IPS-20b (cell line): ENCODE data around the gene CNOT1.
"Not testable (repeated sequence)": the region's sequence is repeated elsewhere in the genome, so short reads cannot be mapped to it uniquely, and the experiment has no call there.

Experiments
- H3K27ac ChIP-seq: one replicate; pipeline ENCODE4 v1.5.1; 2013; ENCODE audit warnings: low read length
- H3K27me3 ChIP-seq: 2 replicates; pipeline ENCODE4 v1.6.1; 2013; ENCODE audit warnings: mild to moderate bottlenecking, low read length, inconsistent platforms; ENCODE audit not compliant: insufficient read depth
- H3K36me3 ChIP-seq: 2 replicates; pipeline ENCODE4 v1.6.1; 2013; ENCODE audit warnings: low read depth, mild to moderate bottlenecking, inconsistent platforms, low read length, moderate library complexity; ENCODE audit not compliant: insufficient read depth
- H3K4me1 ChIP-seq: 2 replicates; pipeline ENCODE4 v1.6.1; 2013; ENCODE audit warnings: mild to moderate bottlenecking, control low read depth, inconsistent platforms, low read length, moderate library complexity; ENCODE audit not compliant: insufficient read depth
- H3K4me3 ChIP-seq: 2 replicates; pipeline ENCODE4 v1.5.1; 2013; ENCODE audit warnings: mild to moderate bottlenecking, low read length, inconsistent platforms
- H3K9ac ChIP-seq: 2 replicates; pipeline ENCODE4 v1.6.1; 2013; ENCODE audit warnings: low read depth, mild to moderate bottlenecking, inconsistent platforms, low read length, moderate library complexity
- H3K9me3 ChIP-seq: 2 replicates; pipeline ENCODE4 v1.6.1; 2013; ENCODE audit warnings: mild to moderate bottlenecking, low read depth, low read length, inconsistent platforms; ENCODE audit not compliant: insufficient read depth

The CNOT1 gene

DNA sequence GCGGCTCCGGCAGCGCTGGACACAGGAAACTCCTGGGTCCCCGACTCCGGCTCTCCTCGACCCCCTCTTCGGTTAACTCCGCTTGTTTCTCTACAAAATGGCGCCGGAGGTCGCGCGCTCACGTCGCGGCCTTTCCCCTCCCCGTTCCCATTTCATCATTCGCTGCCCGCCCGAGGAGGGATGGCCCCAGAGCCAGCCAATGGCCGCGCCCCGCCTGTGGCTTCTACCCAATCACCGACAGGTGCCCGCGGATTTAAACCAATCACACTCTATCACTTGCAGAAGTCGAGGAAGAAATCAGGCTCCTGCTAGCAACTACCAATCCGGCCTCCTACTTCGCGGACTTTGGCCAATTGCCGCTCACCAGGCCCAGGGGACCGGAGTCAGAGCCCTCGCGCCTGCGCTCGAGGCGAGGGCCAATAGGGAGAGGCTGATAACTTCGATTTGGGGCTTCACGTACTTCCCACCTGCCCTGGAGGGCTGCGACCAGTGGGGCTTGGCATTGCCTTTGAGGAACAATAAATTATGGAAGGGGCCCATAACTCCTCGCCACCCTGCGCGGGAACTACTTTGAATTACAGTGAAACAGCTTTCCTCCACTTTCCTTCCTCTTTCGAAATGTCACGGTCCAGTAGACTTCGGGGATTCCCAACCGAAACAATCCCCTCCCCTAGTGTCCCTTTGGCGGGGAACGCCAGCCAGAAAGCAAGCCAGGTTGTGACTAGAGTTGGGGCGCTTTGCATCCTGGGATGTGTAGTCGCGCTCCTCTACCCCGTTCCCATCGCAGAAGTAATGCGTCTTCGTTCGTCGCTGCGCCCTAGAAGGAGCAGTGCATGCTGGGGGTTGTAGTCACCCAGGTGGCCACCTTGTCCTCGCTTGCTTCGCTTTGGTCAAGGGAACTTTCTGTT is at the start of gene CNOT1:
Gene CNOT1 (minus strand): TSS at position 94 of the 908 bp plus-strand sequence. CDS start 30,489 bp downstream, outside the sequence.
- peak within 1 kb of the TSS; percentile 98 for H3K9ac ChIP-seq
- H3K27ac ChIP-seq = peak within 1 kb of the TSS; percentile 97
- no peaks in the 10 kb centered on the region for H3K27me3 ChIP-seq
- H3K4me3 ChIP-seq = peak within 1 kb of the TSS; percentile 75
- H3K4me1 ChIP-seq = no peaks in the 10 kb centered on the region
- peaks cover 2% of the 10 kb centered on the region; the same call in 1 of the 2 replicates for H3K36me3 ChIP-seq
- no peaks in the 10 kb centered on the region for H3K9me3 ChIP-seq

- Histone ChIP-seq H3K4me3 (no peak overlapping the region), H3K27ac (no peak overlapping the region), H3K27me3 (no peaks in the 10 kb centered on the region), H3K9me3 (no peaks in the 10 kb centered on the region), H3K36me3 (peaks cover 53% of the 10 kb centered on the region), H3K9ac (no peak overlapping the region), H3K4me1 (no peaks in the 10 kb centered on the region)
These were observed 49.1 kb upstream of the CNOT1 start for GRCh38 chr16:58678716-58679115.

DNA sequence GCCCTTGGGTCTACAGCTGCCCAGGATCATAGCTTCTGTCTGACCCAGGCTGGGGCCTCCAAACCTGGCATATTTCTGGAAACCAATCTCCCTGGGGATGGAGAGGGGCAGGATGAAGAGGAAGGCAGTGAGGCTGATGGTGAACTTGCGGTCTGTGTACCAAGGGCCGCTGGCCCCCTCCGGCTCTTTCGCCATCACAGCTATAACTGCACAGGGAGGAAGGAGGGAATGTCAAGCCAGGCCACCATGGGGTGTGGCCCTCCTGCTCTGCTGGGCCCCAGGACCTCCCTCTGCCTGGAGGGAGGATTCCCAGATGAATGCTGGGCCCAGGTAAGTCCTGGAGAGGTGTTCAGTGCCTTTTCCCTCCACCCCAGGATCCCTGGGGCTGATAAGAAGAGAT is 48.6 kb upstream of the CNOT1 start:
- no peaks in the 10 kb centered on the region for H3K27me3 ChIP-seq

GRCh38 chr16:58670946-58671583 is 41.4 kb upstream of the CNOT1 start:
- Histone ChIP-seq H3K27ac (no peak overlapping the region), H3K4me3 (no peak overlapping the region), H3K9ac (no peak overlapping the region), H3K4me1 (no peaks in the 10 kb centered on the region), H3K9me3 (no peaks in the 10 kb centered on the region), H3K27me3 (no peaks in the 10 kb centered on the region), H3K36me3 (peaks cover 32% of the 10 kb centered on the region)

More for the DNA sequence above, 48.6 kb upstream of the CNOT1 start:
- peaks cover 53% of the 10 kb centered on the region for H3K36me3 ChIP-seq
- no peak overlapping the region for H3K27ac ChIP-seq
- no peaks in the 10 kb centered on the region for H3K9me3 ChIP-seq
- no peaks in the 10 kb centered on the region for H3K4me1 ChIP-seq
- no peak overlapping the region for H3K4me3 ChIP-seq
- no peak overlapping the region for H3K9ac ChIP-seq

DNA sequence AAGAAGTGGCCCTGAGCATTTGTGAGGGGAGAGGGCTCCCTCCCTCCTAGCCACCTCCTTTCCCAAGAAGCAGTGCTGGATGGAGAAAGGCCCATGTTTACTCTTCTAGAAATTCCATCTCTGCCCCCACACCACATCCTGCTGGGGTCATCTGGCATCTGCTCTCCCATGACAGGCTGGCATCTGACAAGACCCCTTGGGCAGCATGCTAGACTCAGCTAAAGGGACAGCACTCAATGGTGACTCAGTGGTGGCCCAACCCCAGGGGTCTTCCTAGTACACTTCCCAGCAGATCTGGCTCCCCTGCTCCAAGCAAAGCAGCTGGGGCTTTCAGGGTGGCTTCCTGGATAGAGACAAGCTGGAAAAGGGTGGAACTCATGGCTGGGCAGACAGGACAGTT is 40.6 kb upstream of the CNOT1 start:
- Histone ChIP-seq H3K9me3 (no peaks in the 10 kb centered on the region), H3K4me3 (no peak overlapping the region), H3K4me1 (no peaks in the 10 kb centered on the region), H3K27ac (no peak overlapping the region), H3K27me3 (no peaks in the 10 kb centered on the region), H3K36me3 (peaks cover 24% of the 10 kb centered on the region), H3K9ac (no peak overlapping the region)

GRCh38 chr16:58665200-58665599 is 35.6 kb upstream of the CNOT1 start:
- Histone ChIP-seq H3K9ac (no peak overlapping the region), H3K27ac (no peak overlapping the region)

DNA sequence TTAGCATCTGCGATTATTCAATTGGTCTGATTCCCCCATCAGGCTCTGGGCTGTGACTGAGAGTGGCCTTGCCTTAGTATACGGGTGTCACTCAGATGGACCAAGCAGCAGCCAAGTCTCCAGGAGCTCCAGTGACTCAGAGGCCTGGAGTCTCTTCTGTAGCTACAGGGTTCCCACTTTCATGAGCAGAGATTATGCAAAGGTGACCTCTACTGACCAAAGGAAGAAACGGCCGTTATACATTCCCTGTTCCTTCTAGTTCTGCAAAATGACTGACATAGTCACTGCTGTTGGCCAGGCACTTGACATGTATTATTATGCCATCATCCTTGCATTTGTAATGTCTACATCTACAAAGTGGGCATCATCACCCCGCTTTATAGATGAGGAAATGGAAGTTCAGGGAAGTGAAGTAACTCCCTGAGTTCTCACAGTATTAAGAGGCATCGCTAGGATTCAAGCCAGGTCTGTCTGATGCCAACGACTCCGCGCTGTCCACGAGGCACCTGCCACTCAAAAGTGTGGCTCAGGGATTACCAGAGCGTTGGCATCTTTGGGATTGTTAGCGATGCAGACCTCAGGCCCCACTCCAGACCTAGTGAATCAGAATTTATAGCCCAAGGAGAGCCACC is 31.7 kb upstream of the CNOT1 start:
- no peaks in the 10 kb centered on the region for H3K27me3 ChIP-seq
- no peak overlapping the region for H3K9ac ChIP-seq
- H3K4me3 ChIP-seq = no peak overlapping the region
- H3K27ac ChIP-seq = no peak overlapping the region
- H3K9me3 ChIP-seq = no peaks in the 10 kb centered on the region
- 0 out of 2 replicates have a peak, but pooled peaks cover under 1% of the 10 kb centered on the region for H3K36me3 ChIP-seq
- no peaks in the 10 kb centered on the region for H3K4me1 ChIP-seq

More at GRCh38 chr16:58665200-58665599, 35.6 kb upstream of the CNOT1 start:
- Histone ChIP-seq H3K27me3 (no peaks in the 10 kb centered on the region), H3K4me1 (no peaks in the 10 kb centered on the region), H3K4me3 (no peak overlapping the region), H3K9me3 (no peaks in the 10 kb centered on the region), H3K36me3 (peaks cover 15% of the 10 kb centered on the region)

DNA sequence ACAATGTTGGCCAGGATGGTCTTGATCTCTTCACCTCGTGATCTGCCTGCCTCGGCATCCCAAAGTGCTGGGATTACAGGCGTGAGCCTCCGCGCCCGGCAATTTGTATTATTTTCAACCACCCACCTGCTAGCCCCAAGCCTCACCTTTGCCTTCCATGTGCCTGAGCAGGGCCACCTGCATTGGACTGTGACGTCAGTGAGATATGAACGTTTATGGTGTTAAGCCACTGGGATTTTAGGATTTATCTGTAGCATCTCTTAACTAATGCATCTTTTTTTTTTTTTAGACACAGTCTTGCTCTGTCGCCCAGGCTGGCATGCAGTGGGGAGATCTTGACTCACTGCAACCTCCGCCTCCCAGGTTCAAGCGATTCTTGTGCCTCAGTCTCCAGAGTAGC is 30.3 kb upstream of the CNOT1 start:
- H3K4me3 ChIP-seq, H3K36me3 ChIP-seq, H3K9me3 ChIP-seq, H3K27me3 ChIP-seq, H3K9ac ChIP-seq, H3K27ac ChIP-seq, H3K4me1 ChIP-seq: not testable (repeated sequence)

DNA sequence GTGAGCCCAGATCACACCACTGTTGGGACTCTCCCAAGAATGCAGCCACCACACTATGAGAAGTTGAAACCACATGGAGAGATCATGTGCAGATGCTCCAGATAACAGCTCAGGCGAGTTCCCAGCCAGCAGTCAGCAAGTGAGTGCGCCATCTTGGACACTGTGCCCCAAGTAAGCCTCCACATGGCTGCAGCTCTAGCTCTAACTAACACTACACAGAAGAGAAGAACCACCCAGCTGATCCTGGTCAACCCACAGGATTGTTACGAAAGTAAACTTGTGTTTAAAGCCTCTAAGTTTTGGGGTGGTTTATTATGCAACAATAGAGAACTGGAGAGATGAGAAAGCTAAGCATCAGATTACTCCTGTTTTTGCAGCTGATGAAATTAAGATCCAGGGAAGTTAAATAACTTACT is 29.2 kb upstream of the CNOT1 start:
- Histone ChIP-seq H3K36me3 (no peaks in the 10 kb centered on the region), H3K27ac (no peak overlapping the region), H3K4me1 (no peaks in the 10 kb centered on the region), H3K9me3 (no peaks in the 10 kb centered on the region), H3K9ac (no peak overlapping the region), H3K27me3 (no peaks in the 10 kb centered on the region; the same call in 1 of the 2 replicates), H3K4me3 (no peak overlapping the region)

- no peaks in the 10 kb centered on the region; the same call in 1 of the 2 replicates for H3K27me3 ChIP-seq
- no peaks in the 10 kb centered on the region for H3K9me3 ChIP-seq
- H3K9ac ChIP-seq = no peak overlapping the region
- no peak overlapping the region for H3K27ac ChIP-seq
- H3K4me3 ChIP-seq = no peak overlapping the region
- H3K36me3 ChIP-seq = no peaks in the 10 kb centered on the region
- no peaks in the 10 kb centered on the region; the same call in 1 of the 2 replicates for H3K4me1 ChIP-seq
These were observed 27.3 kb upstream of the CNOT1 start for GRCh38 chr16:58656899-58657298.

DNA sequence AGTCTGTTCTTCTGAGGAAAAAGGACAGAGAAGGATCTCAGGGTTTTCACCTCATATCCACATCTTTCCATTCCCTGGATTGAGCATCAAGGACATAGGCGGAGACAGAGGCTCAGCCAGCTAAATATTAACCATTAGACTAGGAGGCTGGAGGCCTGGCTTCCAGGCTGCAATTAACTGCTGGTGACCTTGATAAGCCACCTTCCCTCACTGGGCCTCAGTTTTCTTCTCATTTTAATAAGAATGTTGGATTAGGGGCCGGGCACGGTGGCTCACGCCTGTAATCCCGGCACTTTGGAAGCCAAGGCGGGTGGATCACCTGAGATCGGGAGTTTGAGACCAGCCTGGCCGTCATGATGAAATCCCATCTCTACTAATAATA is 25.6 kb upstream of the CNOT1 start:
- no peaks in the 10 kb centered on the region; the same call in 1 of the 2 replicates for H3K27me3 ChIP-seq
- no peak overlapping the region for H3K4me3 ChIP-seq
- no peak overlapping the region for H3K27ac ChIP-seq
- no peaks in the 10 kb centered on the region for H3K36me3 ChIP-seq
- H3K4me1 ChIP-seq = no peaks in the 10 kb centered on the region; the same call in 1 of the 2 replicates
- no peaks in the 10 kb centered on the region for H3K9me3 ChIP-seq
- no peak overlapping the region for H3K9ac ChIP-seq
